Endothelial cell (in vitro differentiated cells): Measurements from ENCODE around the gene TADA2A. TPM values are rescaled to one million over a fixed set of nuclear protein-coding genes. Genes with fewer than 3 reads are reported as not detected.

Experiments
- DNase-seq: peaks from one replicate; pipeline ENCODE4 v3.0.0; 2021; ENCODE audit warnings: low spot score
- H3K27ac Mint-ChIP-seq: one replicate; pipeline ENCODE4 v1.8.0; 2021; ENCODE audit warnings: mixed read lengths, inconsistent platforms; ENCODE audit not compliant: unreplicated experiment
- H3K27me3 Mint-ChIP-seq: one replicate; pipeline ENCODE4 v1.8.0; 2021; ENCODE audit warnings: mild to moderate bottlenecking, moderate library complexity, mixed read lengths, inconsistent platforms; ENCODE audit not compliant: unreplicated experiment
- H3K36me3 Mint-ChIP-seq: one replicate; pipeline ENCODE4 v1.8.0; 2021; ENCODE audit warnings: mild to moderate bottlenecking, low read depth, mixed read lengths, inconsistent platforms; ENCODE audit not compliant: unreplicated experiment
- H3K4me1 Mint-ChIP-seq: one replicate; pipeline ENCODE4 v1.8.0; 2021; ENCODE audit warnings: mild to moderate bottlenecking, mixed read lengths, inconsistent platforms; ENCODE audit not compliant: unreplicated experiment
- H3K4me3 Mint-ChIP-seq: one replicate; pipeline ENCODE4 v1.8.0; 2021; ENCODE audit warnings: mild to moderate bottlenecking, mixed read lengths, inconsistent platforms; ENCODE audit not compliant: unreplicated experiment
- H3K9me3 Mint-ChIP-seq: one replicate; pipeline ENCODE4 v1.8.0; 2021; ENCODE audit warnings: mixed read lengths, inconsistent platforms; ENCODE audit not compliant: unreplicated experiment
- CTCF ChIP-seq: fragments of 200-600 bp; sonication (generic); IDR thresholded peaks from one replicate; pipeline ENCODE4 v1.5.0; 2021; ENCODE audit warnings: antibody characterized with exemption; ENCODE audit not compliant: unreplicated experiment
- total RNA-seq: library from RNA; stranded (reverse); fragmentation: NEBNext Ultra II Directional; extraction: Animal tissue kit (Norgen Biotek cat#: 25700); gene quantifications from one replicate; pipeline ENCODE4 v1.2.1, GENCODE V29; 2021; ENCODE audit not compliant: unreplicated experiment

The TADA2A gene
- total RNA-seq, 1 donor from 2014 or later, result 24.7 TPM

- Mint-ChIP-seq H3K4me3 (peak overlapping the region; percentile 32), H3K27ac (no peak overlapping the region), H3K36me3 (peaks cover 18% of the 10 kb centered on the region), H3K9me3 (no peaks in the 10 kb centered on the region), H3K4me1 (no peaks in the 10 kb centered on the region), H3K27me3 (no peaks in the 10 kb centered on the region)
- TF ChIP-seq CTCF, result no peak
- DNase-seq, result no peak
These were observed 7.3 kb downstream of the TADA2A start for GRCh38 chr17:37413875-37414519.

- Mint-ChIP-seq H3K4me3 (no peak overlapping the region), H3K4me1 (no peaks in the 10 kb centered on the region), H3K36me3 (peaks cover 19% of the 10 kb centered on the region), H3K9me3 (no peaks in the 10 kb centered on the region), H3K27ac (no peak overlapping the region), H3K27me3 (no peaks in the 10 kb centered on the region)
- no peak for TF ChIP-seq CTCF
- no peak for DNase-seq
These were observed 11.2 kb downstream of the TADA2A start for GRCh38 chr17:37417852-37418251.

- TF ChIP-seq CTCF, result no peak
- H3K4me1 Mint-ChIP-seq, result no peaks in the 10 kb centered on the region
- no peaks in the 10 kb centered on the region for H3K9me3 Mint-ChIP-seq
- no peaks in the 10 kb centered on the region for H3K27me3 Mint-ChIP-seq
- no peak overlapping the region for H3K4me3 Mint-ChIP-seq
- peaks cover 12% of the 10 kb centered on the region for H3K36me3 Mint-ChIP-seq
- no peak overlapping the region for H3K27ac Mint-ChIP-seq
- no peak for DNase-seq
These were observed 16.4 kb downstream of the TADA2A start for GRCh38 chr17:37422971-37423625.

- no peak for DNase-seq
- Mint-ChIP-seq H3K9me3 (no peaks in the 10 kb centered on the region), H3K4me1 (peaks cover 3% of the 10 kb centered on the region), H3K27me3 (no peaks in the 10 kb centered on the region), H3K27ac (no peak overlapping the region), H3K36me3 (peaks cover 9% of the 10 kb centered on the region), H3K4me3 (no peak overlapping the region)
- TF ChIP-seq CTCF, result no peak
These were observed 18.6 kb downstream of the TADA2A start for GRCh38 chr17:37425268-37425667.

GRCh38 chr17:37429039-37429438 is 22.4 kb downstream of the TADA2A start:
- no peak for DNase-seq
- Mint-ChIP-seq H3K36me3 (no peaks in the 10 kb centered on the region), H3K27me3 (no peaks in the 10 kb centered on the region), H3K27ac (no peak overlapping the region), H3K9me3 (no peaks in the 10 kb centered on the region), H3K4me1 (peaks cover 3% of the 10 kb centered on the region), H3K4me3 (no peak overlapping the region)
- TF ChIP-seq CTCF, result no peak
